GM12873 (cell line): ENCODE results near the gene TATDN3.

Source experiments
- TF ChIP-seq, protein P1 (sequence below): IDR thresholded peaks from 2 replicates; pipeline ENCODE4 v1.5.1; 2012; ENCODE audit warnings: low read depth, mild to moderate bottlenecking, moderate library complexity, low read length, control low read depth; ENCODE audit not compliant: insufficient read depth; ENCODE audit errors: missing control alignments

Gene TATDN3

DNA sequence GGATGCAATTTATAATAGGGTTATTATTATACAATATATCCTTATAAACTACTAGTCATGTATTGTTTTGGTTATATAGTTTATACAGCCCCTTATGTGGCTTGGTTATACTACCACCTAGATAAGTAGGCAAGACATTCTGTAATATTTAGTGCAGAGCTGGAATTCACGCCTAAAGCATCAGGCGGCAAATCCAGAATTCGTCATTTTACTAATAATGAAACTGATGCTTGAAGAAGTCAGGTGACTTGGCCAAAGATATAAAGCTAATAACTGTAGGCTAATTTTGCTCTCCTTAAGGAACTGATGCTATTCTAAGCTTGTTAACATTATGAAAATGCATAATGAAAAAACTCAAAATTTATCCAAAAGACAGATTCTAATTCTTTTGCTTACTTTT lies 10.9 kb upstream of the TATDN3 start:
- TF ChIP-seq, protein P1, sequence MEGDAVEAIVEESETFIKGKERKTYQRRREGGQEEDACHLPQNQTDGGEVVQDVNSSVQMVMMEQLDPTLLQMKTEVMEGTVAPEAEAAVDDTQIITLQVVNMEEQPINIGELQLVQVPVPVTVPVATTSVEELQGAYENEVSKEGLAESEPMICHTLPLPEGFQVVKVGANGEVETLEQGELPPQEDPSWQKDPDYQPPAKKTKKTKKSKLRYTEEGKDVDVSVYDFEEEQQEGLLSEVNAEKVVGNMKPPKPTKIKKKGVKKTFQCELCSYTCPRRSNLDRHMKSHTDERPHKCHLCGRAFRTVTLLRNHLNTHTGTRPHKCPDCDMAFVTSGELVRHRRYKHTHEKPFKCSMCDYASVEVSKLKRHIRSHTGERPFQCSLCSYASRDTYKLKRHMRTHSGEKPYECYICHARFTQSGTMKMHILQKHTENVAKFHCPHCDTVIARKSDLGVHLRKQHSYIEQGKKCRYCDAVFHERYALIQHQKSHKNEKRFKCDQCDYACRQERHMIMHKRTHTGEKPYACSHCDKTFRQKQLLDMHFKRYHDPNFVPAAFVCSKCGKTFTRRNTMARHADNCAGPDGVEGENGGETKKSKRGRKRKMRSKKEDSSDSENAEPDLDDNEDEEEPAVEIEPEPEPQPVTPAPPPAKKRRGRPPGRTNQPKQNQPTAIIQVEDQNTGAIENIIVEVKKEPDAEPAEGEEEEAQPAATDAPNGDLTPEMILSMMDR: no peak

DNA sequence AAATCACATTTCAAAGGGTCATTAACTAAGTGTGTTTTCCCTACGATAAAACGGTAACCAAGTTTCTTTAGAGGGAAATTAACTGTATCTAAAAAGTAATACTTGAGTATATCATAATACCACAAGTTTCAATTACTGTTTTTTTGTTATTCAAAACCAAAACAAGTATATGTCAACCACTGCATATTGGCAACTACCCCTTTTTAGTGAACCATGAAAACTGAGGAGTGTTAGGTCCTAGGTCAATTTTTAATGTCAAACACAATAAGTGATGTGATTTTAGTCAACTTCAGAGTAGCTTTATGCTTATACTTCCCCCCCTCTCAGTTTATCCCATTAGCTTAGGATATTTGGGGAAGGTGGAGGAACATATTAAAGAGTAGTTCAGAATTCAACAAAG lies 10.5 kb upstream of the TATDN3 start:
- TF ChIP-seq, protein P1: no peak

DNA sequence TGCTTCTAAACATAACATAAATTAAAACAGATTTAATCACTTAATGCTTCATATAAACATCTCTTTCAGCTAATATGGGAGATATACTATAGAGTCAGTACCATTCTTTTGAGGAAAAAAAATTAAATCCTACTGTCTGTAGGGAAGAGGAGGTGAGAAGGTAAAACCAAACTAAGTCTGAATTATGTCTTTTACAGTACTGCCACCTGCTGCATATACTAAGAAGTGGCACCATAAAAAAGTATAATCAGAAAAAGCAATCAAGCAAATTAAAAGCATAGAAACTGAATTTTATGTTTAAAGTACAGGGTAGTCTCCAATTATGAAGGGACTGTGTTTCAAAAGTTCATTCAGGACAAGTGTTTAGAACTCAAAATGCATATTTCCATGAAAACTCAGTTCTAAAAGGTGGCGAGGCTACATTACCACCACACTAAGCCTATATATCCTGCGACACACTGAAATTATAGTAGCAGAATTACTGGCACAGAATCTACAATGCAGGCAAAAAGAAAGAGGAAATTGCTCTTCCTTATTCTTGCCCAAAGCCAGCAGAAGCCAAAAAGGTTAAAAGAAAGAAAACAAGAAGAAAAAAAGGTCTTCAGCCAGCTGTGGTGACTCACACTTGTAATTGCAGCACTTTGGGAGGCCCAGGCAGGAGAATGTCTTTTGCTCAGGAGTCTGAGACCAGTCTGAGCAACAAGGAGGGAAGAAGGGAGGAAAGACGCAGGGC lies 9.1 kb upstream of the TATDN3 start:
- TF ChIP-seq, protein P1: peak; percentile 51

DNA sequence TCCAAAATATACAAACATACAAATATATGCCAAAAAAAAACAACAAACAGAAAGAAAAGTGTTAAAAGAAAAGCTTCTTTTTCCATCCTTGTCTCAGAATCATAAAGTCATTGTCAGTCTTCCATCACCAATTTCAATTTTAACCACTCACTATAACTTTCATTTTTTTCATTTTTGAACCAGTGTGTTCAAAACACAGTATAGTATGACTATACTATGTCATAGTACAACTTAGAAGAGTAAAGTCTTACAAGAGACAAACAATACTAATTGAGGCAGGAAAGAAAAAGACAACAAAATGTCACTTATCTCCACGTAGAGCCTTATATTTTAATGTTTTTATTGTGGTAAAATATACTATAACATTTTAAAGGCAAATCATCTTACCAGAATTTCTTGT lies 7.7 kb upstream of the TATDN3 start:
- TF ChIP-seq, protein P1: no peak

DNA sequence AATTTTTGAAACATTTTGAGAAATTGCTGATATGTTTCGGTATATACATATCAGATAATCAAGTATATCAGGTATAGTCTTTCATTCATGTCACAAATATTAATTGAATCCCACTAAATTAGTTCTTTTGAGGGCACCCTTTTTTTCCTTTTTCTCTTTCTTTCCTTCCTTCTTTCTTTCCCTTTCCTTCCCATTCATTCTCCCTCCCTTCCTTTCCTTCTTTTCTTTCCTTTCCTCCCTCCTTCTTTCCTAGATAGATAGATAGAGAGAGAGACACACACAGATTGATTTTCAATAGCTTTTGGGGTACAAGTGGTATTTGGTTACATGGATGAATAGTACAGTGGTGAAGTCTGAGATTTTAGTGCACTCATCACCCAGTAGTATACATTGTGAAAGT lies 5.8 kb upstream of the TATDN3 start:
- TF ChIP-seq, protein P1: no peak

DNA sequence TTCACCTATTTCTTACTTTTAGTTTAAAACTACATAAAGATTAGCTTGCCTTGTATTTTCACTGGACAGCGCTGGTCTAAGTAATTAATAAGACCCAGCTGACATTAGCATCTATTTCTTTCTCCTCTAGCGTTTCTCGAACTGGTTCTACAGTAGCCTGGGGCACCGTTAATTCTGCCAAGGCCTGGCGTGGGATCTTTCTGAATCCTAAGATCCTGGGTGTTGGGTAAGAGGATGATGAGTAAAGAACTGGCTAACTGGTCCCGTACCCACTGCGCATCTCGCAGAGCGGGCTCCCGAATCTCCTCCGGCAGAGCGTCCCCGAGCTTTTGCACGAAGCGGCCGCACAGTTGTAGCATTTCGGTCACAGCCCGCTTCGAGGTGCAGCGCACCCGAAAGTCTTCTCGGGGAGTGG lies 426 bp upstream of the TATDN3 start:
- TF ChIP-seq, protein P1: no peak

DNA sequence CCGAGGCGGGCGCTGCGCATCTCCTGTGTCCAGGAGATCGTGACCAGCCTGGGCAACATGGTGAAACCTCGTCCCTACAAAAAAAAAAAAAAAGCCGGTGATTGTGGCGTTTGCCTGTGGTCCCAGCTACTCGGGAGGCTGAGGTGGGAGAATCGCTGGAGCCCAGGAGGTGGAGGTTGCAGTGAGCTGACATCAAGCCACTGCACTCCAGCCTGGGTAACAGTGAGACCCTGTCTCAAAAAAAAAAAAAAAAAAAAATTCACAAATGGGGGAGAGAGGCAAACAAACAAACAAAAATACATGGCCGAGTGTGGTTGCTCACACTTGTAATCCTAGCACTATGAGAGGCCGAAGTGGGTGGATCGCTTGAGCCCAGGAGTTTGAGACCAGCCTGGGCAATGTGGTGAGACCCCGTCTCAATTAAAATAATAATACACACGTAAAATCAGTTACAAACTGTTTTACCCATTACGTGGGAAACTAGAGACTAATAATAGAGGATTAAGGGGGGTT lies 758 bp downstream of the TATDN3 start:
- TF ChIP-seq, protein P1: no peak
